Small intestine (tissue), 7 donors: ENCODE data around the gene CDKN1A. TPM values are rescaled to one million over a fixed set of nuclear protein-coding genes. Genes with fewer than 3 reads are reported as not detected.

ENCODE experiments used
- DNase-seq, 2 donors: peaks; one replicate each; pipeline versions ENCODE4 v3.0.0 to v3.0.0-alpha.2; 2013
- FAIRE-seq: peaks from 2 replicates; lab custom pipeline; 2012; peaks lifted over from hg19 to GRCh38; lab: Jason Lieb, UNC
- H3K27ac ChIP-seq, 3 donors: one replicate each; pipeline ENCODE4 v1.5.1; 2013; ENCODE audit warnings: low read length in 2 of 3, mild to moderate bottlenecking in 2 of 3, control low read depth in 1 of 3, inconsistent platforms in 1 of 3, low read depth in 1 of 3, moderate library complexity in 1 of 3
- H3K27me3 ChIP-seq, 3 donors: one replicate each; pipeline ENCODE4 v1.6.1; 2013; ENCODE audit warnings: low read length in 3 of 3, inconsistent platforms in 1 of 3; ENCODE audit not compliant: control insufficient read depth in 3 of 3, insufficient read depth in 3 of 3
- H3K36me3 ChIP-seq, 3 donors: one replicate each; pipeline ENCODE4 v1.6.1; 2013; ENCODE audit warnings: low read length in 3 of 3, inconsistent platforms in 1 of 3, low read depth in 1 of 3, mild to moderate bottlenecking in 1 of 3, moderate library complexity in 1 of 3; ENCODE audit not compliant: control insufficient read depth in 3 of 3, insufficient read depth in 2 of 3
- H3K4me1 ChIP-seq, 3 donors: one replicate each; pipeline ENCODE4 v1.6.1; 2013; ENCODE audit warnings: low read length in 2 of 3, inconsistent platforms in 1 of 3, low read depth in 1 of 3, mild to moderate bottlenecking in 1 of 3, moderate library complexity in 1 of 3; ENCODE audit not compliant: control insufficient read depth in 3 of 3, insufficient read depth in 2 of 3
- H3K4me3 ChIP-seq, 3 donors: one replicate each; pipeline ENCODE4 v1.5.1; 2013; ENCODE audit warnings: low read length in 3 of 3, control low read depth in 1 of 3, inconsistent platforms in 1 of 3, low read depth in 1 of 3, mild to moderate bottlenecking in 1 of 3, moderate library complexity in 1 of 3
- H3K9me3 ChIP-seq, 2 donors: one replicate each; pipeline ENCODE4 v1.6.1; 2013; ENCODE audit warnings: low read depth in 1 of 2, low read length in 1 of 2; ENCODE audit not compliant: control insufficient read depth in 2 of 2, insufficient read depth in 1 of 2
- WGBS, 3 donors: extraction: QIAGEN DNeasy Blood & Tissue Kit; methylation state at CpG; one replicate each; pipeline ENCODE4 v1.1.7; 2013; 5-methylcytosine and 5-hydroxymethylcytosine counted together
- polyA plus RNA-seq, 4 donors: library from polyadenylated mRNA; stranded (reverse) in 3 of 4; unstranded in 1 of 4; fragments of 200-250 nt in 3 of 4; fragments of 120-200 nt in 1 of 4; gene quantifications; one replicate each; pipeline versions ENCODE4 v1.2.1 to v1.2.3, GENCODE V29; 2013
- donor health status: healthy with polysubstance abuse.
- donor health status: control.
- donor health status: control.
- donor health status: Bipolar disorder and iron deficiency.
- donor health status: healthy.

CDKN1A gene
- polyA plus RNA-seq, 4 donors = 96.8 to 464 (median 292) TPM

DNA sequence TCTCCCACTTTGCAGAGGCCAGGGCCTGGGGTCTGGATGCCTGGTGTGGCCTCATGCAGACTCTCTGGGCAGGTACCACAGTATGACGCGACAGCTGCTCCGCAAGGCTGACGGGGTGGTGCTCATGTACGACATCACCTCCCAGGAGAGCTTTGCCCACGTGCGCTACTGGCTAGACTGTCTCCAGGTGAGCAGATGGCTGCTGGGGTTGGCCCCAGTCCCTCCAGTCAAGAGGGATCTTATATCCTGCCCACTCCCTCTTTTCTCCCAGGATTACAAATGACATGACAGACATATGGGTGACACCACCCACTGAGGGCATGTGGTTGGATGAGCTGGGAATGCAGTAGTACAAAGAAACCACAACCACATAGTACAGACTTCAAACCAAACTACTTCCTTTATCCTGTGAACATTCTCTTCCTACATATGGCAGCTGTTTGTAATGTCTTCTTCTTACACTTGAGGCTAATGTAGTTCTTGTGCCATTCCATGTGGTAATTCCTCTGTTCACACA, 49.0 kb downstream of the CDKN1A start:
- FAIRE-seq (no peak), DNase-seq (peak; percentile 19 to 43)
- WGBS, 3 donors = 75 to 89% (median 86%) methylated on average over 7 of the region's 7 CpGs
- Histone ChIP-seq H3K4me1 (no peaks in the 10 kb centered on the region), H3K36me3 (no peaks in the 10 kb centered on the region), H3K27ac (no peak overlapping the region), H3K27me3 (no peaks in the 10 kb centered on the region), H3K9me3 (no peaks in the 10 kb centered on the region), H3K4me3 (no peak overlapping the region)

- 85 to 93% (median 86%) methylated on average over 9 to 11 of the region's 11 CpGs for WGBS, 3 donors
- DNase-seq (no peak), FAIRE-seq (no peak)
- Histone ChIP-seq H3K4me1 (no peaks in the 10 kb centered on the region), H3K36me3 (no peaks in the 10 kb centered on the region), H3K27me3 (no peaks in the 10 kb centered on the region), H3K27ac (no peak overlapping the region), H3K9me3 (no peaks in the 10 kb centered on the region), H3K4me3 (no peak overlapping the region)
Observed at GRCh38 chr6:36728289-36729160, 50.0 kb downstream of the CDKN1A start.

- H3K9me3 ChIP-seq = no peaks in the 10 kb centered on the region
- no peaks in the 10 kb centered on the region for H3K4me1 ChIP-seq
- H3K36me3 ChIP-seq = no peaks in the 10 kb centered on the region
- H3K4me3 ChIP-seq = no peak overlapping the region
- no peak overlapping the region for H3K27ac ChIP-seq
- WGBS, 3 donors = 43 to 63% (median 62%) methylated on average over 3 of the region's 3 CpGs
- no peak for DNase-seq
- no peak for FAIRE-seq
- H3K27me3 ChIP-seq = no peaks in the 10 kb centered on the region
Observed at GRCh38 chr6:36729161-36729524, 50.6 kb downstream of the CDKN1A start.

GRCh38 chr6:36730424-36731380, 52.2 kb downstream of the CDKN1A start:
- Histone ChIP-seq H3K9me3 (no peaks in the 10 kb centered on the region), H3K4me1 (peaks cover 0 to 10% (median 0%) of the 10 kb centered on the region in 3 donors), H3K27me3 (peaks cover 0 to 3% (median 0%) of the 10 kb centered on the region in 3 donors), H3K36me3 (no peaks in the 10 kb centered on the region), H3K27ac (no peak overlapping the region), H3K4me3 (no peak overlapping the region)
- 86 to 93% (median 93%) methylated on average over 15 of the region's 15 CpGs for WGBS, 3 donors
- DNase-seq (no peak), FAIRE-seq (no peak)

DNA sequence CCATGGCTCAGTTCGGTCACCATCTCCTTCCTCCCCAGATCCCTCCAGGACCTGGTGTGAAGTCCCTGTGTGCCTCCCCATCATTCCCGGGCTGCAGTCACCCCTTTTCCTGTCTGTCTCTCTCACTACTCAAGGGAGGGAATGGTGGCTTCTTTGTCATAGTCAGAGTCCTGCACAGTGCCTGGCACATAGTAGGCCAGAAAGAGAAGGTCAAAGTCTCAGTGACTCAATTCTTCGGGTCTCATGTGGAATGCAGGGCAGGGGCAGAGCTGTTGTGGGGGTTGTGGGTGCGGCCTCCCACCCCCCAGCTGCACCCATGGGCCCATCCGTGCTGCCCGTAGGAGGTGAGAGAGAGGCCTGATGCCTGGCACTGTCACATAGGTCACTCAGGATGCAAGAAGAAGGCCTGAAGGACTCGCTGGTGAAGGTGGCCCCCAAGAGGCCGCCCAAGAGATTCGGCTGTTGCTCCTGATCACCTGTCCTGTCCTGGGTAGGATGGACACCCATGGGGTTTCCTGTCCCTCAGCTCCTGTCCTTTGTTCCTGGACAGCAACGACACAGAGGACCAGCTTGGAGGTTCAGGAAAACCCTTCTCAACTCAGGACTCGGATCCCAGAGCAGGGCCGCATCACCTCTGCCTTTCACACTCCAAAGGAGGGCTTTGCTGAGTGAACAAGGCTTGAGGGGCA, 53.3 kb downstream of the CDKN1A start:
- no peak for FAIRE-seq

GRCh38 chr6:36733300-36733699, 54.8 kb downstream of the CDKN1A start:
- WGBS, 3 donors = 85 to 93% (median 87%) methylated on average over 5 of the region's 5 CpGs
- Histone ChIP-seq H3K9me3 (no peaks in the 10 kb centered on the region), H3K27ac (no peak overlapping the region), H3K27me3 (peaks cover 0 to 3% (median 0%) of the 10 kb centered on the region in 3 donors), H3K36me3 (no peaks in the 10 kb centered on the region), H3K4me3 (no peak overlapping the region), H3K4me1 (peaks cover 0 to 13% (median 0%) of the 10 kb centered on the region in 3 donors)
- DNase-seq (no peak), FAIRE-seq (no peak)

More for the DNA sequence above, 53.3 kb downstream of the CDKN1A start:
- 86 to 87% (median 87%) methylated on average over 12 of the region's 12 CpGs for WGBS, 3 donors
- Histone ChIP-seq H3K4me3 (no peak overlapping the region), H3K9me3 (no peaks in the 10 kb centered on the region), H3K27me3 (peaks cover 0 to 3% (median 0%) of the 10 kb centered on the region in 3 donors), H3K27ac (no peak overlapping the region), H3K36me3 (no peaks in the 10 kb centered on the region), H3K4me1 (peaks cover 0 to 13% (median 0%) of the 10 kb centered on the region in 3 donors)
- DNase-seq = no peak

DNA sequence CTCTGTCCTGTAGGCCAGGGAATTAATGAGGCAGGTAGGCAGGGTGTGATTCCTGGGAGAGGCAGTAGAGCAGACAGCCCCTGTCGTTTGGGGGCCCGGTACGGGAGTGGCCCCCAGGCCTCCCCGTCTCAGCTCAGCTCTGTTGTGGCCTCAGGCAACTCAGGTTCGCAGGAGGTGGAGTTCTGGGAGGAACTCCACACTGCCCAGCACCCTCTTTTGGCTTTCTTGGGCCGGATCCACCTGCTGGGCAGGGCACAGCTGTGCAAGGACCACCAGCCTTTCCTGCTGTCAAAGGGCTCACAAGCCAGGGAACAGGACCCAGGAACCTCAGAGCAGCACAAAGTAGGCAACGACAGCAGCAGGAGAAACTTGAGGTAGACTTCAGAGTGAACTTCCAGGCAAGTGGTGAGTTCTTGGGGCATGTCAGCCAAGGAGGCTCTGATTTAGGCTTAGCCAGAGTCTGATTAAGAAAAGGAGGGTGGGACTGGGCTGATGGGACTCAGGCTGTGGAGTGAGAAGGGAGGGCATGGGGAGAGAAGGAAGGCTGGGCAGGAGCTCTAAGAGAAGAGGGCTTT, 56.1 kb downstream of the CDKN1A start:
- H3K9me3 ChIP-seq = no peaks in the 10 kb centered on the region
- FAIRE-seq (no peak), DNase-seq (no peak)
- H3K4me3 ChIP-seq = no peak overlapping the region
- peaks cover 0 to 3% (median 0%) of the 10 kb centered on the region in 3 donors for H3K27me3 ChIP-seq
- peaks cover 0 to 13% (median 0%) of the 10 kb centered on the region in 3 donors for H3K4me1 ChIP-seq
- H3K27ac ChIP-seq = peak overlapping the region in 1 of 3 donors; percentile 78
- WGBS, 3 donors = 72 to 87% (median 82%) methylated on average over 7 of the region's 7 CpGs
- H3K36me3 ChIP-seq = no peaks in the 10 kb centered on the region
